GM06990 (cell line): ENCODE measurements around the gene TNS1.

Experiments
- DNase-seq: peaks from one replicate; pipeline ENCODE4 v3.0.0-alpha.2; 2011; ENCODE audit not compliant: insufficient read length; ENCODE audit errors: extremely low read depth
- H3K27me3 ChIP-seq: replicated peaks from 2 replicates; pipeline ENCODE4 v1.6.0; 2011; ENCODE audit warnings: low read length; ENCODE audit not compliant: control insufficient read depth, insufficient read depth
- H3K36me3 ChIP-seq: 2 replicates; pipeline ENCODE4 v1.5.1; 2011; ENCODE audit warnings: low read length; ENCODE audit not compliant: control insufficient read depth, insufficient read depth
- H3K4me3 ChIP-seq: replicated peaks from 2 replicates; pipeline ENCODE4 v1.5.1; 2011; ENCODE audit warnings: low read depth, mild to moderate bottlenecking, control low read depth, low read length
- CTCF ChIP-seq: IDR thresholded peaks from 2 replicates; pipeline ENCODE4 v1.5.1; 2011; ENCODE audit warnings: low read length, control low read depth, mild to moderate bottlenecking, inconsistent platforms; ENCODE audit not compliant: insufficient read depth, poor library complexity, severe bottlenecking

The TNS1 gene

GRCh38 chr2:217954051-217954450 is 48.7 kb downstream of the TNS1 start:
- no peak for TF ChIP-seq CTCF
- Histone ChIP-seq H3K36me3 (no peaks in the 10 kb centered on the region), H3K4me3 (no peak overlapping the region), H3K27me3 (no peaks in the 10 kb centered on the region; the same call in 1 of the 2 replicates)
- DNase-seq, result no peak

- Histone ChIP-seq H3K4me3 (no peak overlapping the region), H3K27me3 (no peaks in the 10 kb centered on the region; the same call in 1 of the 2 replicates), H3K36me3 (no peaks in the 10 kb centered on the region)
- no peak for TF ChIP-seq CTCF
- DNase-seq, result no peak
Observed at GRCh38 chr2:217953531-217953932, 49.3 kb downstream of the TNS1 start.

- Histone ChIP-seq H3K36me3 (no peaks in the 10 kb centered on the region), H3K4me3 (no peak overlapping the region), H3K27me3 (no peaks in the 10 kb centered on the region; the same call in 1 of the 2 replicates)
- TF ChIP-seq CTCF, result no peak
- DNase-seq, result no peak
Observed at GRCh38 chr2:217953011-217953481, 49.7 kb downstream of the TNS1 start.

- H3K36me3 ChIP-seq, result no peaks in the 10 kb centered on the region
- H3K4me3 ChIP-seq, result no peak overlapping the region
- no peak for DNase-seq
- H3K27me3 ChIP-seq, result peaks cover 2% of the 10 kb centered on the region; the same call in 1 of the 2 replicates
- no peak for TF ChIP-seq CTCF
Observed at GRCh38 chr2:217952409-217952808, 50.4 kb downstream of the TNS1 start.

GRCh38 chr2:217951521-217952247 is 51.1 kb downstream of the TNS1 start:
- Histone ChIP-seq H3K27me3 (peaks cover 2% of the 10 kb centered on the region; the same call in 1 of the 2 replicates), H3K4me3 (no peak overlapping the region), H3K36me3 (no peaks in the 10 kb centered on the region)
- DNase-seq, result no peak
- no peak for TF ChIP-seq CTCF
